Right atrium auricular region (tissue), 2 donors: ENCODE measurements around the gene SCT. TPM values are rescaled to one million over a fixed set of nuclear protein-coding genes. Genes with fewer than 3 reads are reported as not detected.

Source experiments
- DNase-seq: peaks from one replicate; pipeline ENCODE4 v3.0.0-alpha.2; 2019; ENCODE audit warnings: low spot score
- H3K27ac ChIP-seq, 2 donors: fragments of 200-600 bp; sonication (generic); 1 replicate in 1 of 2; 2 replicates in 1 of 2; pipeline ENCODE4 v1.5.1; 2016 to 2019
- H3K27me3 ChIP-seq, 2 donors: fragments of 200-600 bp; sonication (generic); one replicate each; pipeline versions ENCODE4 v1.5.1 to v1.6.0; 2017 to 2019
- H3K36me3 ChIP-seq: fragments of 200-600 bp; sonication (generic); one replicate; pipeline ENCODE4 v1.5.1; 2016
- H3K4me1 ChIP-seq, 2 donors: fragments of 200-600 bp; sonication (generic); one replicate each; pipeline versions ENCODE4 v1.5.1 to v1.6.0; 2017 to 2019
- H3K4me3 ChIP-seq, 2 donors: fragments of 200-600 bp; sonication (generic); 1 replicate in 1 of 2; 2 replicates in 1 of 2; pipeline ENCODE4 v1.5.1; 2017 to 2019; ENCODE audit warnings: mild to moderate bottlenecking in 1 of 2, moderate library complexity in 1 of 2
- H3K9me3 ChIP-seq, 2 donors: fragments of 200-600 bp; sonication (generic); one replicate each; pipeline ENCODE4 v1.5.1; 2019
- CTCF ChIP-seq, 2 donors: fragments of 200-600 bp; sonication (generic); IDR thresholded peaks; one replicate each; pipeline ENCODE4 v1.5.1; 2019; ENCODE audit warnings: antibody characterized with exemption in 2 of 2
- total RNA-seq, 2 donors: library from RNA; depleted of rRNA; stranded (reverse); fragments of >200 nt; gene quantifications; one replicate each; pipeline ENCODE4 v1.1.0, GENCODE V29; 2016

SCT gene
- total RNA-seq, 2 donors from 2014 or later = not detected

- no peak for TF ChIP-seq CTCF (IDR thresholded peaks at IDR 0.05)
- DNase-seq = no peak
- H3K36me3 ChIP-seq = peaks cover 2% of the 10 kb centered on the region
Measured at GRCh38 chr11:617912-618682, 8.9 kb downstream of the SCT start.

GRCh38 chr11:617199-617911 is 9.6 kb downstream of the SCT start:
- Histone ChIP-seq H3K4me1 (peaks cover 0 to 35% of the 10 kb centered on the region in 2 donors), H3K9me3 (no peaks in the 10 kb centered on the region), H3K27ac (no peak overlapping the region), H3K27me3 (no peaks in the 10 kb centered on the region), H3K4me3 (no peak overlapping the region), H3K36me3 (peaks cover 9% of the 10 kb centered on the region)
- no peak for TF ChIP-seq CTCF (IDR thresholded peaks at IDR 0.05)
- no peak for DNase-seq

More at GRCh38 chr11:617912-618682, 8.9 kb downstream of the SCT start:
- H3K27ac ChIP-seq = no peak overlapping the region
- H3K4me3 ChIP-seq = no peak overlapping the region
- no peaks in the 10 kb centered on the region for H3K9me3 ChIP-seq
- H3K4me1 ChIP-seq = peaks cover 0 to 32% of the 10 kb centered on the region in 2 donors
- no peaks in the 10 kb centered on the region for H3K27me3 ChIP-seq

GRCh38 chr11:616320-617198 is 10.4 kb downstream of the SCT start:
- Histone ChIP-seq H3K27ac (peak overlapping the region; percentile 90 to 91), H3K9me3 (no peaks in the 10 kb centered on the region), H3K4me3 (peak overlapping the region in 1 of 2 donors; percentile 63), H3K36me3 (peaks cover 17% of the 10 kb centered on the region), H3K27me3 (no peaks in the 10 kb centered on the region), H3K4me1 (peaks cover 0 to 35% of the 10 kb centered on the region in 2 donors)
- no peak for DNase-seq
- TF ChIP-seq CTCF (IDR thresholded peaks at IDR 0.05) = no peak

GRCh38 chr11:615504-616319 is 11.3 kb downstream of the SCT start, which contains the start of gene IRF7:
IRF7 (minus strand) TSS chr11:615950; CDS start chr11:615364, 586 bp downstream.
- peak; percentile 98 for DNase-seq
- H3K4me3 ChIP-seq = peak within 1 kb of the TSS; percentile 57 to 63
- H3K4me1 ChIP-seq = peaks cover 0 to 35% of the 10 kb centered on the region in 2 donors
- peaks cover 26% of the 10 kb centered on the region for H3K36me3 ChIP-seq
- peak within 1 kb of the TSS; percentile 90 to 91 for H3K27ac ChIP-seq
- H3K27me3 ChIP-seq = no peaks in the 10 kb centered on the region
- TF ChIP-seq CTCF (IDR thresholded peaks at IDR 0.05) = no peak
- no peaks in the 10 kb centered on the region for H3K9me3 ChIP-seq
